Measurements from ENCODE around the gene ASB6.

DNA sequence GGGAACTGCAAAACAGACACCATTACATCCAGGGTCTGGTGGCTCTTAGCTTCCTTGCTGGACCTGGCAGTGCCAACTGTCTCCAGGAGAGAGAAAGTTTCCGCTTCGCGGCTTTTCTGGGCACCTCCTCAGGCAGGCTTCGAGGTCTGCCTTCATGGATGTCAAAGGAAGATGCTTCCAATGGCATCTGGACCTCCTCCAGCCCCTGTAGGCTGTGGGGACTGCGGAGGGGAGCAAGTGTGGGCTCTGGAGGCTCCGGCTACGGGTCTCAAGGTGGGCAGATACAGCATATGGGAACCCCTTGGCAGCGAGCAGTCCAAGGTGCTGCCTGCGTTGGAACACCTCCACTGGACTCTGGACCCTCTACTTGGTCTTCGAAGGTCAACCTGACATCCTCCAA lies 27.0 kb downstream of the ASB6 start:
- TF ChIP-seq POLR2A (IDR thresholded peaks at IDR 0.05) (no peak), EP300 (IDR thresholded peaks at IDR 0.05) (no peak)
- TF ChIP-seq, protein P1, sequence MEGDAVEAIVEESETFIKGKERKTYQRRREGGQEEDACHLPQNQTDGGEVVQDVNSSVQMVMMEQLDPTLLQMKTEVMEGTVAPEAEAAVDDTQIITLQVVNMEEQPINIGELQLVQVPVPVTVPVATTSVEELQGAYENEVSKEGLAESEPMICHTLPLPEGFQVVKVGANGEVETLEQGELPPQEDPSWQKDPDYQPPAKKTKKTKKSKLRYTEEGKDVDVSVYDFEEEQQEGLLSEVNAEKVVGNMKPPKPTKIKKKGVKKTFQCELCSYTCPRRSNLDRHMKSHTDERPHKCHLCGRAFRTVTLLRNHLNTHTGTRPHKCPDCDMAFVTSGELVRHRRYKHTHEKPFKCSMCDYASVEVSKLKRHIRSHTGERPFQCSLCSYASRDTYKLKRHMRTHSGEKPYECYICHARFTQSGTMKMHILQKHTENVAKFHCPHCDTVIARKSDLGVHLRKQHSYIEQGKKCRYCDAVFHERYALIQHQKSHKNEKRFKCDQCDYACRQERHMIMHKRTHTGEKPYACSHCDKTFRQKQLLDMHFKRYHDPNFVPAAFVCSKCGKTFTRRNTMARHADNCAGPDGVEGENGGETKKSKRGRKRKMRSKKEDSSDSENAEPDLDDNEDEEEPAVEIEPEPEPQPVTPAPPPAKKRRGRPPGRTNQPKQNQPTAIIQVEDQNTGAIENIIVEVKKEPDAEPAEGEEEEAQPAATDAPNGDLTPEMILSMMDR (IDR thresholded peaks at IDR 0.05), result no peak
